DMS153 treated with DMSO at 0.1 percent for 48 hours (cell line): ENCODE data around the gene GSTA4.
"Not testable (repeated sequence)": the region's sequence is repeated elsewhere in the genome, so short reads cannot be mapped to it uniquely, and the experiment has no call there.

ENCODE experiments used
- DNase-seq: peaks from one replicate; lab custom pipeline; 2025; ENCODE audit not compliant: unreplicated experiment; lab: John Stamatoyannopoulos, UW

GSTA4 gene

DNA sequence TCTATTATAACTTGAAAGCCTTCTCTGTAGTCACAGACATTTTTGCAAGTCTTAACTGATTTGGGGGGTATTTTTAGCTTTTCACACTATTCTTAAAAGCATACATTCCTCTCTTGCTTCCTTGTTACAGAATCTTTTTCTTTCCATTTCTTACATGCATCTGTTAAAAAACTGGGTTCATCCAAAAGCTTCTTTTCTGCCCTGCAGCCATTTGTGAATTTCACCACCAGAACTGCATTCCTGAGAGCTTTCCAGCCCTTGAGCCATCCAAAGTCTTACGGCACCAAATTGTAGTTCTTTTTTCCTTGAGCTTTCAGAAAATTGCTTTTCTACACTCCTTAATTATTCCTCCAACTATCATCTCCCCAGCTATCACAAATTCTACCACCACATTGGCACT is 19.7 kb upstream of the GSTA4 start:
- no peak for DNase-seq

DNA sequence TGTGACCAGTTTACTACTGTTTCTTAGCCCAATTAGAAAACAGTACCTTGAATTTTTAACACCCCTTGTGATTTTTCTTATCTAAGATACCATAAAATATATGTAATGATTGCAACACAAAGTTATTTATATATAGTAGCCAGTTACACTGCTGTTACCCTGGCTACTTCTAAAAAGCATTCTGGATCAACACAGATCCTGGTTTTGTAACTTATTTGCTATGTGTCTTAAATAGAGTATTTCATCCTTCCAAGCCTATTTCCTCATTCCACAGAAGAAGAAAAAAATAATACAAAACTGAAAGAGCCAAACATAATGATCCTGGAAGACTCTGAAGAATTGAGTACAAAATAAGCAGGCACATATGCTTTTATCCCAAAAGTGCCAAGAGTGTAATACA is 19.0 kb upstream of the GSTA4 start:
- DNase-seq: no peak

DNA sequence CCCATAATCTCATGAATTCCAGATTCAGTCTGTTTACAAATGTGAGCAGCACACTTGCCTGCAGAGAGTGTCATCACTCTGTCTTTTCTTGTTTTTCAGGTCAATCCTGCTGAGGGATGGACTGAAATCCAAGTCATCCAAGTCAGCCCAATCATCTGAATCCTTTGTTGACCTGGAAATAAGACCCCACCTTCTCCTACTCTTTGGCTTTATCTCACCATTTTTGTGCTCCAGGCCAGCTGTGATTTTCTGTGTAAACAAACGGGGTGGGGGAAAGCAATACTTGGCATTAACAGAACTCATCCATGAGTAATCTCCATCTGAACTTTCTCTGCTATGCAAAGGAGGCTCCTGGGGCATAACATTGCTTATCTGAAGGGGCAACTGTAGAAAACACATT is 16.9 kb upstream of the GSTA4 start:
- no peak for DNase-seq

- DNase-seq: no peak
Observed at GRCh38 chr6:53010504-53010903, 15.4 kb upstream of the GSTA4 start.

DNA sequence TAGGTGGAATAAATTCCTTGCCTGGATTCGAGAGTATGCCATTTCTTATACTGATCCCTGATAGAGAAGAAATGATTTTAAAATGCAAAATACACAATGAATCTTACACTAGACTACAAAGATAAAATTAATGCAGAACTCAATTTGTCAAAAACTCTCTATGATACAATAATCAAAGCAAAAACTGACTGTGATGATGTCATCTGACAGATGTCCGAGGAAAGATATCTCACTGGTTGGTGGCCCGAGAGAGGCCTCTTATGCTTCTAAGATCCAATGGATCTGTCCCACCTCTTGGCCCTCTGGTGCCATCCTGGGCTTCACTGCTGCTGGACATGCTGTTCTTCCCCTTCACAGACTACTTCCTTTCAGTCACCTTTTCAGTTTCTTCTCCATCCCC is 14.4 kb upstream of the GSTA4 start:
- DNase-seq: no peak

DNA sequence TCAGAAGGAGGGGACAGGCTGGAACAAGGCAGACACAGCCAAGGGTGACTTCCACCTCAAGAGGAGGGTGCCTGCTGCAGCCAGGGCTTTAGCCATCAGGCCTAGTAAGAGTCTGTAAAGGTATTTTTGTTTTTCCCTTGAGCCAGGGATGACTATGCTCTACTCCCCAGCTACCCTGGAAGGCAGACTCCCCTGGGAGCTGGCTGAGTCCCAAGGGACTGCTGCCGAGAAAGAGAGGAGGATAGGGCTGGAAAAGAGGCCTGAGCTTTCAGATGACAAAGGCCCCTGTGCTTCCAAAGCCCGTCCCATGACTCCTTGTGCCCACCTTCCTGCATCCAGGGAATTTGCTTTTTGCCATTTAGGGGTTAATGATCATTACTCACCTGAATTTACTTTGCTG is 14.0 kb upstream of the GSTA4 start:
- DNase-seq: no peak

- not testable (repeated sequence) for DNase-seq
Observed at GRCh38 chr6:53008192-53008687, 13.2 kb upstream of the GSTA4 start.

DNA sequence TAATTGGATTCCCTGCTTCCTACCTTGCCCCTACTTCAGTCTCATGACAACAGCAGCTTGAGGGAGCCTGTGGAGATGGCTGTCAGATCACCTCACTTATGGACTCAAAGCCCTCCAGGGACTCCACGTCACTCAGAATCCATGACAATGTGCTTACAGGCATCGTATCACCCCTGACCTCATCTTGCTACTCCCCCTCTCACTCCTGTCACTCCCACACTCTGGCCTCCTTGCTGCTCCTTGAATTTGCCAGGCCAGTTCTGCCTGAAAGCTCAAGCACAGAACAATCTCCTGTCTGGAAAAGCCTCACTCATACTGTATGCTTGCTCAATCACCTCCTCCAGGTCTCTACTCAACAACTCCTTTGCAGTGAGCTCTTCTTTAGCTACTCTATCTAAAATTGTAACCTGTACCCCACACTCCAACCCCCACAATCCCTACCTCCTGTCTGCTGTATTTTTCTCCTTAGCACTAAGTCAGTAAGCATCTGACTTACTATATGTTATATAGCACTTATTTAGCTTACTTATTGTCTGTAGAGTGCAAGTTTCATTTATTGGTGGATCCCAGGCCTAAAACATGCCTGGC is 10.7 kb upstream of the GSTA4 start:
- no peak for DNase-seq

- DNase-seq: no peak
Observed at GRCh38 chr6:52999456-52999855, 4.4 kb upstream of the GSTA4 start.

DNA sequence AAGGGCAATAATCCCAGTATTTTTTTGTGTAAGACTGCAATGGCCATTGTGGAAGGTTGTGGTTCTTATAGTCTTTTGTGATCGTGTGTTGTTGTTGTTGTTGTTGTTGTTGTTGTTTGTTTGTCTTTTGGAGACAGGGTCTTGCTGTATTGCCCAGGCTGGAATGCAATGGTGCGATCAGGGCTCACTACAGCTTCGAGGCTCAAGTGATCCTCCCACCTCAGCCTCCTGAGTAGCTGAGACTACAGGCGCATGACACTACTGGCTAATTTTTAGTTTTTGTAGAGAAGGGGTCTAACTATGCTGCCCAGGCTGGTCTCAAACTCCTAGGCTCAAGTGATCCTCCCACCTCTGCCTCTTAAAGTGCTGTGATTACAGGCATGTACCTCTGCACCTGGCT is 3.5 kb upstream of the GSTA4 start:
- DNase-seq: no peak

DNA sequence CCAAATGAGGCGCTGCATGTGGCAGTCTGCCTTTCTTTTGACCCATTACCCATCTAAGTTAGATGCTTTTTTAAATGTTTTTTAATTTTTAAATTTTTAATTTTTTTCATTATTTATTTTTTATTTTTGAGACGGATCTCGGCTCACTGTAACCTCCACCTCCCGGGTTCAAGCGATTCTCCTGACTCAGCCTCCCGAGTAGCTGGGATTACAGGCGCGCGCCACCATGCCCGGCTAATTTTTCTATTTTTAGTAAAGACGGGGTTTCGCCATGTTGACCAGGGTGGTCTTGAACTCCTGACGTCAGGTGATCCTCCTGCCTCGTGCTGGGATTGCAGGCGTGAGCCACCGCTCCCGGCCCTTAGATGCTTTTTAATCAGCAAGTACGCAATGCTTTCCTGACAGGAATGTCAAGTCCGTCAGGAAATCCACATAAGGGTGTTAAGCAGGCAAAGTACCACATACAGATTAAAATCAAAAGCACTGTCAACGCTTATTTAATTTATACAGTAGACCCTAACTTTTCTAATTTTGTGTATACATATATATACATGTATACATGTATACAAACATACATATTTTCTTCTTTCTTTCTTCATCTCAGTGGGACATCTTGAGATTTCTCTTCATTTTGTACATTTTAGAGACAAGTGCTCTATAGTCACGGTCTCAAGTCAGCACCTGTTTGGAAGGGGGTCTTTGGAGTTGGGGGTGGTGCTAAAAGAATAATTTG is 995 bp upstream of the GSTA4 start:
- DNase-seq: no peak

- no peak for DNase-seq
Observed at GRCh38 chr6:52994839-52995088, 320 bp downstream of the GSTA4 start.

DNA sequence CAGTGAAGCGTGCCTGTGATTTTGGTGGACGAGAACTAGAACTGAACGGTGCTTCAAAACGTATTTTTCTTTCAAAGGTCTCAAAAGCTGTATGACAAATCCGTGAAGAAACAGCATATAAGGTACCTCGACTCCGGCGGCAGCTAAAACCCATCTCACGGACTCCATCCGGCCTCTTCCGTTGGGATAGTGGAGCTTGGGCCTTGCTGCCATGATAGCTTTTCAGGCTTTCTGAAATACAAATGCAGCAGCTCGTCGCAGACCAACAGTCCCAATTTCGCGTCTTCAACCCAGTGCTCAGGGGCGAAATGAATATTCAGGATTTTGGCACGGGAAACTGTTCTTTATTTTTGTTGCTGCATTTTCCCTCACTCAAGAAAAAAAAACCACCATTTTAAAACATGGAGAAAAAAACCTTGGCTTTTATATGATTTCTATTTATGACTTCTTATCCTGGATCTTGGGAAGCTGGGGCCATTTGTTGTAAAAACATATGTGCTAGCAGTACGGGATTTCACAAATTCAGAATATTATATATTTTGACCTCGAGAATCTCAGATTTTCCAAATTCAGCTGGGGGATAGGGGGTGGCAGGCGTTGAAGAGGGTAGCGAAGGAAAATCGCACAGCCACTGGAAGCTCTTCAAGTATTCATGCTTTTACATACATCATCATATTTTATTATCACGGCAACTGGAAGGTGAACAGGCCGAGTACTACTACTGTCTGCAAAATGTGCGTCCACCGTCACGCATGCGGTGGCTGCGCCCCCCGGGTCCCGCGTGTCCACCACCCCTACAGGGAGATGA is 849 bp downstream of the GSTA4 start:
- DNase-seq: peak; percentile 33

GRCh38 chr6:52992980-52993920 is 1.8 kb downstream of the GSTA4 start:
- no peak for DNase-seq

DNA sequence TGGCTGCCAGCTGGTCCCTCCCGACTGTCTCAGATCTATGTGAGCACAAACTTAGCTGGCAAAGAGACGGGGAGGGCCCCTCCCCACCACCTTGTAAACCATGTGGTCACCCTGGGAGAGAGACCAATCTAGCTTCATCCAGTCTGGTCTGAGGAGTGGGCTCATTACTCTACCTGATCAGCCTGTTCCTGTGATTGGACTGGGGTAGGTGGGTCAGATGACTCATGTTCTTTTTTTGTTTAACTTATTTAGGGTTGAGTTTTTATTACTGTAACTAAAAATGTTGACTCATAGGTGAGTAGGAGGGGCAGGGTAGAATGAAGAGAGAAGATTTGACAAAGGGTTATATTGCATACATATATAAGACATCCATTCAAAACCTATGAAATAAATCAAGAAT is 4.7 kb downstream of the GSTA4 start:
- DNase-seq: no peak

DNA sequence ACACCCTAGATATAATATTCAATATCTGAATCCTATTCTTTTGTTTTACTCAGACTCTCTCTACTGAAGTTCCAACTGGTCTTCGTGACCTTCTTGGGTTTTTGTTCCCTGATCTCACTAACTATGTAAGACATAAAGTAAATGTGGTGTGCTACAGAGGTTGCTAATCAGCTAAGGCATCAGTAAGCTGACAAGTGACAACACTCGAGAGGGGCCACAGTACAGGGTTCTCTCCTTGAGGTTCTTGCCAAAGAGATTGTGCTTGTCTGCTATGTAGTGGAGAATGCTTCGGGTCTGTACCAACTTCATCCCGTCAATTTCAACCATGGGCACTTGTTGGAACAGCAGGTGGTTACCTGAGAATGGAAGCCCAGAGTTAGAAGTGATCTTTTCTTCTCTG is 9.9 kb downstream of the GSTA4 start:
- no peak for DNase-seq

- no peak for DNase-seq
Observed at GRCh38 chr6:52984247-52984646, 10.8 kb downstream of the GSTA4 start.

DNA sequence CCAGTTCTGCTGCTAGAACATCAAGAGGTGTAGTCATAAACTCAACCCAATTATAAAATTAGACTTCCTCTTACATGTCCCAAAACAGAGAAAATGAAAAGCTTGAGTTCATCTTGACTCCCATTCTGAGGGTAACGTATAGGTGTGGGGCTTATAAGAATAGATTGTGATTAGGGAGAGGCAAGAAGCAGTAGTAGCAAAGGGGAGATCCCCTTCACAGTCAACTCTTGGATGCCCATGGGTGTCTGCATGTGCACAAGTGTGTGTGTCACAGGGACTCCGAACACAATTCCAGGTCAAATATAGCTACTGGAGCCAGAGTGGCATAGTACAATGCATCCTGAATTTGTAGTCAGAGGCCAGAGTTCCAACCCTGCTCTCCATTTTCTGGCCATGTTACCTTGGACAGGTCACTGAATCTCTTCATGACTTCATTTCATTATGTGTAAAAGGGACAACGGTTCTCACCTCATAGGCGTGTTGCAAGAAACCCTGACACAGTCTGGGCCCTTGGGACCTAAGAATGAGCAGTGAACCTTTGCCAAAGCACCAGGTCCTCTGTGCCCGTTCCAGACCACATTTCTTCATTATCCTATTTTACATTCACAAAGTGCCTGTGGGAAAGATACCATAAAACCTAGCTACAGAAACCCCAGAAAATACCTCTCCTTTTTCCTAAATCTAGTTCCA is 11.8 kb downstream of the GSTA4 start:
- DNase-seq: no peak

DNA sequence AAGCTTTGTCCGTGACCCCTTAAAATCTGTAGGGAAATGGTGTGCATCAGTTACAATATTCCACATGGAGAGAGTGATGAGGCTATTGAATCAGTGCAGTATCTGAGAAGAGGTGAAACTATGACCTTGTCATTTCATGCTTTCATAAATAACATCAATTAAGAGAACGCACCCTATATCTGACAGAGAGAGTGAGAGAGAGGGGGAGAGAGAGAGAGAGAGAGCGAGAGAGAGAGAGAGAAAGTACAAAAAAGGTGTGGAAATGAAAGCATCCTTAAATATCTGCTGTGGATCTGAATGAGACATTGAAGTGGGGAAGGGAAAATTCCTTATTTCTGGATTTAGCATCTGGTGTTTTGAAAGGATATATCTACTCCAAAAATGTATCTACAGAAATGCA is 12.4 kb downstream of the GSTA4 start:
- no peak for DNase-seq

GRCh38 chr6:52981222-52981900 is 13.7 kb downstream of the GSTA4 start:
- no peak for DNase-seq
